Left ventricle myocardium superior (tissue), 1 donor: Measurements from ENCODE around the gene POLR1A. TPM values are rescaled to one million over a fixed set of nuclear protein-coding genes. Genes with fewer than 3 reads are reported as not detected.

Experiments
- ATAC-seq: fragments of 200-7000 bp; cut with Tn5 transposase; one replicate; pipeline ENCODE4 v1.9.1; 2020; ENCODE audit warnings: mild to moderate bottlenecking, moderate library complexity
- DNase-seq: peaks from one replicate; pipeline ENCODE4 v3.0.0-alpha.2; 2020
- intact Hi-C: fragments of 100-400 bp; cut with micrococcal nuclease; formaldehyde crosslinking; loops from one replicate; pipeline ENCODE4 v1.11.0; 2022
- total RNA-seq: library from RNA; stranded (reverse); fragmentation: NEBNext Ultra II Directional; extraction: Animal tissue kit (Norgen Biotek cat#: 25700); gene quantifications from one replicate; pipeline ENCODE4 v1.2.1, GENCODE V29; 2021
- donor health status: DM: no; HTN: yes; CAD: no; lungs with severe emphysema.

Gene POLR1A
- total RNA-seq, 1 donor from 2014 or later: 15.4 TPM

GRCh38 chr2:86068648-86069047, 37.0 kb downstream of the POLR1A start:
- no peak for DNase-seq
- intact Hi-C loops: no loop called here

GRCh38 chr2:86068136-86068588, 37.5 kb downstream of the POLR1A start:
- intact Hi-C loops: no loop called here
- peak; percentile 6 for ATAC-seq
- DNase-seq: no peak

More at GRCh38 chr2:86068648-86069047, 37.0 kb downstream of the POLR1A start:
- no peak for ATAC-seq

GRCh38 chr2:86066915-86067314, 38.8 kb downstream of the POLR1A start:
- DNase-seq (no peak), ATAC-seq (no peak)

GRCh38 chr2:86066007-86066578, 39.6 kb downstream of the POLR1A start:
- DNase-seq (no peak), ATAC-seq (no peak)
- intact Hi-C loops: no loop called here

More at GRCh38 chr2:86066915-86067314, 38.8 kb downstream of the POLR1A start:
- intact Hi-C loops: no loop called here

- intact Hi-C loops: no loop called here
- ATAC-seq: peak; percentile 54
- no peak for DNase-seq
Observed at GRCh38 chr2:86065512-86065911, 40.2 kb downstream of the POLR1A start.

- ATAC-seq (no peak), DNase-seq (no peak)
- intact Hi-C loops: no loop called here
Observed at GRCh38 chr2:86064006-86064405, 41.7 kb downstream of the POLR1A start.

- intact Hi-C loops: no loop called here
- DNase-seq (no peak), ATAC-seq (no peak)
Observed at GRCh38 chr2:86062043-86062442, 43.6 kb downstream of the POLR1A start.

GRCh38 chr2:86056590-86057331, 48.9 kb downstream of the POLR1A start:
- intact Hi-C loops: no loop called here
- no peak for ATAC-seq
- no peak for DNase-seq

GRCh38 chr2:86055314-86055713, 50.4 kb downstream of the POLR1A start:
- intact Hi-C loops: no loop called here
- DNase-seq (no peak), ATAC-seq (no peak)

GRCh38 chr2:86054535-86055082, 51.1 kb downstream of the POLR1A start:
- intact Hi-C loops: no loop called here
- ATAC-seq: no peak
- no peak for DNase-seq

- DNase-seq (no peak), ATAC-seq (no peak)
- intact Hi-C loops: no loop called here
Observed at GRCh38 chr2:86053166-86053565, 52.5 kb downstream of the POLR1A start.

- DNase-seq: no peak
- ATAC-seq: no peak
Observed at GRCh38 chr2:86052676-86053075, 53.0 kb downstream of the POLR1A start.

GRCh38 chr2:86052265-86052664, 53.4 kb downstream of the POLR1A start:
- DNase-seq: no peak
- intact Hi-C loops: no loop called here
- no peak for ATAC-seq

More at GRCh38 chr2:86052676-86053075, 53.0 kb downstream of the POLR1A start:
- intact Hi-C loops: no loop called here

- ATAC-seq: no peak
- no peak for DNase-seq
- intact Hi-C loops: no loop called here
Observed at GRCh38 chr2:86050301-86050700, 55.4 kb downstream of the POLR1A start.

GRCh38 chr2:86049529-86049928, 56.2 kb downstream of the POLR1A start:
- intact Hi-C loops: no loop called here
- ATAC-seq (no peak), DNase-seq (no peak)

- no peak for DNase-seq
- intact Hi-C loops: no loop called here
Observed at GRCh38 chr2:86048888-86049287, 56.8 kb downstream of the POLR1A start.

GRCh38 chr2:86048383-86048701, 57.3 kb downstream of the POLR1A start:
- ATAC-seq: no peak
- intact Hi-C loops: no loop called here
- no peak for DNase-seq

More at GRCh38 chr2:86048888-86049287, 56.8 kb downstream of the POLR1A start:
- ATAC-seq: no peak

- DNase-seq (no peak), ATAC-seq (no peak)
- intact Hi-C loops: no loop called here
Observed at GRCh38 chr2:86047575-86048382, 57.9 kb downstream of the POLR1A start.

- no peak for DNase-seq
- no peak for ATAC-seq
- intact Hi-C loops: no loop called here
Observed at GRCh38 chr2:86045541-86045940, 60.1 kb downstream of the POLR1A start.

GRCh38 chr2:86044614-86045013, 61.1 kb downstream of the POLR1A start:
- ATAC-seq (no peak), DNase-seq (no peak)
- intact Hi-C loops: no loop called here
